GM21390 (cell line): ENCODE measurements around the gene MAB21L1.

ENCODE experiments used
- ATAC-seq: cut with Tn5 transposase; IDR thresholded peaks from one replicate; pipeline ENCODE4 v1.9.1; 2021; ENCODE audit not compliant: unreplicated experiment

The MAB21L1 gene

GRCh38 chr13:35449821-35450220 is 26.7 kb downstream of the MAB21L1 start:
- no peak for ATAC-seq

- ATAC-seq = no peak
Measured at GRCh38 chr13:35448465-35448864, 28.0 kb downstream of the MAB21L1 start.
